BE2C (cell line): Measurements from ENCODE around the gene DNAJC6.

ENCODE experiments used
- DNase-seq: peaks from one replicate; pipeline ENCODE4 v3.0.0-alpha.2; 2020
- H3K27me3 ChIP-seq: fragments of 250-450 bp; sonication (Bioruptor Pico); 2 replicates; pipeline ENCODE4 v1.5.1; 2020; ENCODE audit warnings: mild to moderate bottlenecking
- H3K36me3 ChIP-seq: fragments of 250-450 bp; sonication (Bioruptor Pico); 2 replicates; pipeline ENCODE4 v1.5.1; 2020; ENCODE audit warnings: mild to moderate bottlenecking
- H3K4me1 ChIP-seq: fragments of 250-450 bp; sonication (Bioruptor Pico); 2 replicates; pipeline ENCODE4 v1.5.1; 2020
- H3K4me3 ChIP-seq: 2 replicates; pipeline ENCODE4 v1.5.1; 2011; ENCODE audit warnings: low read depth, low read length
- H3K9me3 ChIP-seq: fragments of 250-450 bp; sonication (Bioruptor Pico); 2 replicates; pipeline ENCODE4 v1.5.1; 2020
- TF ChIP-seq, protein P1 (sequence below): IDR thresholded peaks from 2 replicates; pipeline ENCODE4 v1.5.1; 2012; ENCODE audit warnings: mild to moderate bottlenecking, low read depth, low read length

Gene DNAJC6

DNA sequence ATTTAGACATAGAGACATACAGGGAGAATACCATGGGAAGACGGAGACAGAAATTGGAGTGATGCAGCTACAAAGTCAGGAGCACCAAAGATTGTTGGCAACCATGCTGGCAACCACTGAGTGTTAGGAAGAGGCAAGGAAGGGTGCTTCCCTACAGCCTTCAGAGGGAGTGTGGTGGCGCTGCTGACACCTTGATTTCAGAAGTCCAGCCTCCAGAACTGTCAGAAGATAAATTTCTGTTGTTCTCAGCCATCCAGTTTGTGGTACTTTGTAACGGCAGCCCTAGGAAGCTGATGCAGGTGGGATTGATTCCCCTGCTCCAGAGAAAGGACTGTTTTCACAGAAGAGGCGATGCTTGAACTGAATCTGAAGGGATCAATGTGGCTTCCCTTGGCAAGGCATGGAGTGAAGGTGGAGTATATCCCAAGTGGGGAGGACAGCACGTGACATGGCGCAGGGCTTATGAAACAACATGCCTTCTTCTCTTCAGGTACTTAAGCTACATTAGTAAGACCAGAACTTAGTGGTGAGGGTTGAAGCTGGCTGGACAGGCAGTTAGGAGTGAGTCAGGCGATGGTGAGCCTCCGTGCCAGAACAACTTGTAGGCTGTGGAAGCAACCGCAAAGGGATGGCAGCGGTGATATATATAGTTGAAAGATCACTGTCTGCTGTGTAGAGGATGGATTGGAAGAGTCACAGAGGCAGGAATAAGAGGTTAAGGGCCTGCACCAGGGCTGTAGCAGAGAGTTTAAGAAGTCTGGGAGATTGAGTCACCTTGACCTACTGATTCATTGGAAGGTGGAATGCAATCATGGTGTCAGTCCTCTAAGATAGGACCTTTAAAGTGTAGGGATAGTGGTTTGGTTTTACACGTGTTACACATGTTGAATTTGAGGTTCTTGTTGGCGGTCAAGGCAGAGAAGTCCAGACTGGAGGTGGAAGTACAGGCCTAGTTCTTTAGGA, 113.2 kb downstream of the DNAJC6 start:
- Histone ChIP-seq H3K36me3 (no peaks in the 10 kb centered on the region), H3K4me1 (no peaks in the 10 kb centered on the region), H3K9me3 (no peaks in the 10 kb centered on the region), H3K27me3 (no peaks in the 10 kb centered on the region), H3K4me3 (no peak overlapping the region)
- DNase-seq = no peak
- TF ChIP-seq, protein P1, sequence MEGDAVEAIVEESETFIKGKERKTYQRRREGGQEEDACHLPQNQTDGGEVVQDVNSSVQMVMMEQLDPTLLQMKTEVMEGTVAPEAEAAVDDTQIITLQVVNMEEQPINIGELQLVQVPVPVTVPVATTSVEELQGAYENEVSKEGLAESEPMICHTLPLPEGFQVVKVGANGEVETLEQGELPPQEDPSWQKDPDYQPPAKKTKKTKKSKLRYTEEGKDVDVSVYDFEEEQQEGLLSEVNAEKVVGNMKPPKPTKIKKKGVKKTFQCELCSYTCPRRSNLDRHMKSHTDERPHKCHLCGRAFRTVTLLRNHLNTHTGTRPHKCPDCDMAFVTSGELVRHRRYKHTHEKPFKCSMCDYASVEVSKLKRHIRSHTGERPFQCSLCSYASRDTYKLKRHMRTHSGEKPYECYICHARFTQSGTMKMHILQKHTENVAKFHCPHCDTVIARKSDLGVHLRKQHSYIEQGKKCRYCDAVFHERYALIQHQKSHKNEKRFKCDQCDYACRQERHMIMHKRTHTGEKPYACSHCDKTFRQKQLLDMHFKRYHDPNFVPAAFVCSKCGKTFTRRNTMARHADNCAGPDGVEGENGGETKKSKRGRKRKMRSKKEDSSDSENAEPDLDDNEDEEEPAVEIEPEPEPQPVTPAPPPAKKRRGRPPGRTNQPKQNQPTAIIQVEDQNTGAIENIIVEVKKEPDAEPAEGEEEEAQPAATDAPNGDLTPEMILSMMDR = no peak

DNA sequence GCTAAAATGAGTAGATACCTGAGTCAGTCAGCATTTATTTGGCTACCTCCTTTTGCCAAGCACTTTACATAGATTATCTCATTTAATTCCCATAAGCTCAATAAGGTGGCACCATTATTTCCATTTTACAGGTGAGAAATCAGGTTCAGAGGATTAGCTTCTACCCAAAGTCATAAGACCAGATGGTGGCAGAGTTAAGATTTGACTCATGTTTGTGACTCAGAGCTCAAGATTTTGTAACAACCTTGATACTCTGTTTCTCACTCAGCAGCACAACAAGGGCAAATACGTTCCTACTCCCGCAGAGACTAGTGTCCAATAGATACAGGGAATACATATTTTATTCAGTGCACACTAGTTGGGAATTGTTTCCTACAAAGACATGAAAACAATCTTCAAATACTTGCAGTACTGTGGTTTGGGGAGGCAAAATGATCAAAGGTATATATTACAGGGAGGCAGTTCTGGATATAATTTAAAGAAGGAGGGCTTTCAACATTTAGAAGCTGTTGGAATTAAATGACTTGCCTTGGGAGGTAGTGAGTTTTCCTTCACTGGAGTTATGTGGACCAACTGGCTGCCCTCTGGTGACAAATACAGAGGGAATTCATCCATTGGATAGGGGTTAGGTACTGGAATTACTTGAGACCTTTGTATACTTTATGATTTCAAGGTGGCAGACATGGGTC, 114.7 kb downstream of the DNAJC6 start:
- DNase-seq = no peak

DNA sequence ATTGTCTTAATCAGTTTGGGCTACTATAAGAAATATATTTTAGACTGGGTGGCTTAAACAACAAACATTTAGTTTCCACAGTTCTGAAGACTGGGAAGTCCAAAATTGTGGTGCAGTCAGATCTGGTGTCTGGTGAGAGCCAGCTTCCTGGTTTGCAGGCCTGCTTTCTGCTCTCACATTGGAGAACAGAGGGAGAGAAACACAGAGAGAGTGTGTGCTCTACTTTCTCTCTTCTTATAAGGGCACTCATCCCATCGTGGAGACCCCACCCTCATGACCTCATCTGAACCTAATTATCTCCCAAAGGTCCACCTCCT, 115.2 kb downstream of the DNAJC6 start:
- H3K4me3 ChIP-seq = no peak overlapping the region
- TF ChIP-seq, protein P1 = no peak
- no peaks in the 10 kb centered on the region for H3K4me1 ChIP-seq
- no peak for DNase-seq
- H3K9me3 ChIP-seq = no peaks in the 10 kb centered on the region
- H3K36me3 ChIP-seq = no peaks in the 10 kb centered on the region
- H3K27me3 ChIP-seq = no peaks in the 10 kb centered on the region

More for the DNA sequence above, 114.7 kb downstream of the DNAJC6 start:
- no peaks in the 10 kb centered on the region for H3K9me3 ChIP-seq
- TF ChIP-seq, protein P1 = no peak
- no peaks in the 10 kb centered on the region for H3K27me3 ChIP-seq
- no peaks in the 10 kb centered on the region for H3K36me3 ChIP-seq
- H3K4me3 ChIP-seq = no peak overlapping the region
- H3K4me1 ChIP-seq = no peaks in the 10 kb centered on the region

DNA sequence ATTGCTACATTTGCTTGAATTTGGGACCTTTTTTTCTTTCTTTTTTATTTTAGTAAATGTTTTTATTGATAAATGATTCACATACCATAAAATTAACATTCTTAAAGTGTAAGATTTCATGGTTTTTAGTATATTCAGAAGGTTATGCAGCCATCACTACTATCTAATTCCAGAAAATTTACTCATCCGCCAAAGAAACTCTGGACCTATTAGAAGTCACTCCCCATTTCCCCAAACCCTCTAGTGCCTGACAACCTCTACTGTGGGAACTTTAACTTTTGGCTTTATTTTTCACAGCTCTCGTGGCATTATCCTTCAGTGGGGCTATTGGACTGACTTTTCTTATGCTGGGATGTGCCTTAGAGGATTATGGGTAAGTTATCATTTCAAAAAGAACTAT, 115.7 kb downstream of the DNAJC6 start:
- H3K27me3 ChIP-seq = no peaks in the 10 kb centered on the region
- H3K4me1 ChIP-seq = no peaks in the 10 kb centered on the region
- no peaks in the 10 kb centered on the region for H3K9me3 ChIP-seq
- H3K4me3 ChIP-seq = no peak overlapping the region
- no peaks in the 10 kb centered on the region for H3K36me3 ChIP-seq
- TF ChIP-seq, protein P1 = no peak
- no peak for DNase-seq

DNA sequence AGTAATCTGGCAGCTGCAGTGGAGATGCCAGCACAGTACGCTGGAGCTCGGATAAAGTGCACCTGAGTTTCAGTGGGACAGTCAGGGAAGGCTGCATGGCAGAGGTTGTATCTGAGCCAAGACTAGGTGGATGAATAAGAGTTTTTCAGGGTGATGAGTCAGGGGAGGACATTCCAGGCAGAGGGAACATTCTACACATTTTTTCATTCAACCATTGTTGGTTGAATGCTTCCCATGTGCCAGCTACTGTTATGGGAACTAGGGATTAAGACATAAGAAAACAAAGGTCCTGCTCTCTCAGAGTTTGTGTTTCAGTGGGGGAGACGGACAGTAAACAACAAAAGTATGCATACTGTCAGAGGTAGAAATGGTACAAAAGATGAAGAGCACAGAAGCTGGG, 116.4 kb downstream of the DNAJC6 start:
- TF ChIP-seq, protein P1 = no peak

DNA sequence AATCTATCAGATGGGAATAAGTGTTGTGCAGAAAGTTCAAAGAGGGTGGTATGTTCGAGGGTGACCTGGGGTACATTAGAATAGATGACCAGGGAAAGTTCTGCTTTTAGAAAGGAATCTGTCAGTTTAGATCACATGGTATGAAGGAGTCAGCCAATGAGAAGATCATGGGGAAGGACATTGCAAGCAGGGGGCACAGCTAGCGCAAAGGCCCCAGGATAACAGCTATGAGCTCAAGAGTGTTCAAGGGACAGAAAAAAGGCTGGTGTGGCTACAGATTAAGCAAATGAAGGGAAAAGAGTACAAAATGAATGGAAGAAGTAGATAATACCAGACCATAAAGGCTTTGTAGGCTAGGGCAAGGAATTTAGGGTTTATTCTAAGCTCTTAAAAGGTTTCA, 119.7 kb downstream of the DNAJC6 start:
- H3K27me3 ChIP-seq = no peaks in the 10 kb centered on the region
- no peaks in the 10 kb centered on the region for H3K36me3 ChIP-seq
- H3K9me3 ChIP-seq = no peaks in the 10 kb centered on the region
- H3K4me3 ChIP-seq = no peak overlapping the region
- H3K4me1 ChIP-seq = no peaks in the 10 kb centered on the region
- TF ChIP-seq, protein P1 = no peak
- DNase-seq = no peak

More for the DNA sequence above, 116.4 kb downstream of the DNAJC6 start:
- Histone ChIP-seq H3K9me3 (no peaks in the 10 kb centered on the region), H3K27me3 (no peaks in the 10 kb centered on the region), H3K4me3 (no peak overlapping the region), H3K36me3 (no peaks in the 10 kb centered on the region), H3K4me1 (no peaks in the 10 kb centered on the region)
- no peak for DNase-seq
